Measurements from ENCODE around the gene CAVIN3.
"Not testable (repeated sequence)": the region's sequence is repeated elsewhere in the genome, so short reads cannot be mapped to it uniquely, and the experiment has no call there.

DNA sequence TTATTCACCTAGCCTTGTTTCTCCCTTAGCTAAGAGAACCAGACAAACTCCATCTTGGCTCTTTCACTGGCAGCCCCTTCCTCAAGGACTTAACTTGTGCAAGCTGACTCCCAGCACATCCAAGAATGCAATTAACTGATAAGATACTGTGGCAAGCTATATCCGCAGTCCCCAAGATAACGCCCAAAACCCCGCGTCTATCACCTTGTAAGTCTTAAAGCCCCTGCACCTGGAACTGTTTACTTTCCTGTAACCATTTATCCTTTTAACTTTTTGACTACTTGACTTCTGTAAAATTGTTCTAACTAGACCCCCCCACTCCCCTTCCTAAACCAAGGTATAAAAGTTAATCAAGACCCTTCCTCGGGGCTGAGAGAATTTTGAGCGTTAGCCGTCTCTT is 39.5 kb downstream of the CAVIN3 start:
- TF ChIP-seq, protein P1, sequence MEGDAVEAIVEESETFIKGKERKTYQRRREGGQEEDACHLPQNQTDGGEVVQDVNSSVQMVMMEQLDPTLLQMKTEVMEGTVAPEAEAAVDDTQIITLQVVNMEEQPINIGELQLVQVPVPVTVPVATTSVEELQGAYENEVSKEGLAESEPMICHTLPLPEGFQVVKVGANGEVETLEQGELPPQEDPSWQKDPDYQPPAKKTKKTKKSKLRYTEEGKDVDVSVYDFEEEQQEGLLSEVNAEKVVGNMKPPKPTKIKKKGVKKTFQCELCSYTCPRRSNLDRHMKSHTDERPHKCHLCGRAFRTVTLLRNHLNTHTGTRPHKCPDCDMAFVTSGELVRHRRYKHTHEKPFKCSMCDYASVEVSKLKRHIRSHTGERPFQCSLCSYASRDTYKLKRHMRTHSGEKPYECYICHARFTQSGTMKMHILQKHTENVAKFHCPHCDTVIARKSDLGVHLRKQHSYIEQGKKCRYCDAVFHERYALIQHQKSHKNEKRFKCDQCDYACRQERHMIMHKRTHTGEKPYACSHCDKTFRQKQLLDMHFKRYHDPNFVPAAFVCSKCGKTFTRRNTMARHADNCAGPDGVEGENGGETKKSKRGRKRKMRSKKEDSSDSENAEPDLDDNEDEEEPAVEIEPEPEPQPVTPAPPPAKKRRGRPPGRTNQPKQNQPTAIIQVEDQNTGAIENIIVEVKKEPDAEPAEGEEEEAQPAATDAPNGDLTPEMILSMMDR (IDR thresholded peaks at IDR 0.05; ENCODE audit: low read depth, low read length), result not testable (repeated sequence)
- TF ChIP-seq POLR2A (IDR thresholded peaks at IDR 0.05; ENCODE audit: extremely low read depth, insufficient read length); MYC (IDR thresholded peaks at IDR 0.05; ENCODE audit: low read depth, low read length): not testable (repeated sequence)
